ENCODE measurements around the gene KIF13A.
"Not testable (repeated sequence)": the region's sequence is repeated elsewhere in the genome, so short reads cannot be mapped to it uniquely, and the experiment has no call there.

The KIF13A gene

GRCh38 chr6:17865243-17865642 is 122.2 kb downstream of the KIF13A start:
- no peak for DNase-seq (ENCODE audit: insufficient read length, low spot score)
- no peak for TF ChIP-seq CTCF (IDR thresholded peaks at IDR 0.05; ENCODE audit: insufficient read depth, missing control alignments)
- no peak for FAIRE-seq

- DNase-seq (ENCODE audit: insufficient read length, low spot score) = no peak
- TF ChIP-seq CTCF (IDR thresholded peaks at IDR 0.05; ENCODE audit: insufficient read depth, missing control alignments) = no peak
- no peak for FAIRE-seq
These were observed 123.3 kb downstream of the KIF13A start for GRCh38 chr6:17863901-17864754.

GRCh38 chr6:17861361-17861760 is 126.1 kb downstream of the KIF13A start:
- no peak for TF ChIP-seq CTCF (IDR thresholded peaks at IDR 0.05; ENCODE audit: insufficient read depth, missing control alignments)
- FAIRE-seq = no peak

GRCh38 chr6:17859846-17860245 is 127.6 kb downstream of the KIF13A start:
- DNase-seq (ENCODE audit: insufficient read length, low spot score) (no peak), FAIRE-seq (no peak)
- TF ChIP-seq CTCF (IDR thresholded peaks at IDR 0.05; ENCODE audit: insufficient read depth, missing control alignments) = no peak

More at GRCh38 chr6:17861361-17861760, 126.1 kb downstream of the KIF13A start:
- no peak for DNase-seq (ENCODE audit: insufficient read length, low spot score)

- FAIRE-seq (no peak), DNase-seq (ENCODE audit: insufficient read length, low spot score) (no peak)
- TF ChIP-seq CTCF (IDR thresholded peaks at IDR 0.05; ENCODE audit: insufficient read depth, missing control alignments) = no peak
These were observed 128.9 kb downstream of the KIF13A start for GRCh38 chr6:17858584-17858983.

- not testable (repeated sequence) for DNase-seq (ENCODE audit: insufficient read length, low spot score); FAIRE-seq
These were observed 130.2 kb downstream of the KIF13A start for GRCh38 chr6:17857188-17857587.

- DNase-seq (ENCODE audit: insufficient read length, low spot score) (no peak), FAIRE-seq (no peak)
- TF ChIP-seq CTCF (IDR thresholded peaks at IDR 0.05; ENCODE audit: insufficient read depth, missing control alignments) = no peak
These were observed 131.1 kb downstream of the KIF13A start for GRCh38 chr6:17856306-17856705.

Data from D721Med (cell line).